GM21381 (cell line): ENCODE data around the gene TXNRD1.
"Not testable (repeated sequence)": the region's sequence is repeated elsewhere in the genome, so short reads cannot be mapped to it uniquely, and the experiment has no call there.

Experiments
- ATAC-seq: cut with Tn5 transposase; IDR thresholded peaks from one replicate; pipeline ENCODE4 v1.9.1; 2021; ENCODE audit warnings: mild to moderate bottlenecking, moderate library complexity; ENCODE audit not compliant: unreplicated experiment

Gene TXNRD1

DNA sequence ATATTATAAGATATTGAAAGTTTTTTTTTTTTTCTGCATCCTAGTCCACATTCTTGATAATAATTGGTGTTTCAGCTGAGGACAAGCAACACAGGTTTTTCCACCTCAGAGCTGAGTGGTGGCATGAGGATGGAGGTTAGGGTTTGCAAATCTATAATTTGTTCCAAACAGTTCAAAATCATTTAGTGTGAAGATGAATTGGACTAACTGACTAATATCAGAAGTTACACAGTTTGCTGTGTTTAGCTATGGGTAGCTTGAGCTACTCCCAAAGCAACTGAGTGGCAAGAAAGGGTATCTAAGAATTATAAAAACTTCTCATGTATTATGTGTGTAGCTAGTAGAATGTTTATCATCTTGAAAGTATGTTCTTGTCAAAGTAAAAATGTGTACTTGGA, 105.0 kb downstream of the TXNRD1 start:
- no peak for ATAC-seq

GRCh38 chr12:104321949-104322348, 106.4 kb downstream of the TXNRD1 start:
- no peak for ATAC-seq

DNA sequence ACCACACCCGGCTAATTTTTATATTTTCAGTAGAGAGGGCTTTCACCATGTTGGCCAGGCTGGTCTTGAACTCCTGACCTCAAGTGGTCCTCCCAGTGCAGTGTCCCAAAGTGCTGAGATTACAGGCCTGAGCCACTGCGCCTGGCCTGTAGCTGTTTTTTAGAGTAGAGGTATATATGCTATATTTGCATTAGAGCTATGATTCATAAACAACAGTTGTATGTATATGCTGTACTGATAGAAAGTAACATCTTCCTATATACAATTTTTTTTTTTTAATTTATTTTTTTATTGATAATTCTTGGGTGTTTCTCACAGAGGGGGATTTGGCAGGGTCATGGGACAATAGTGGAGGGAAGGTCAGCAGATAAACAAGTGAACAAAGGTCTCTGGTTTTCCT, 107.0 kb downstream of the TXNRD1 start:
- not testable (repeated sequence) for ATAC-seq

- no peak for ATAC-seq
These were observed 108.3 kb downstream of the TXNRD1 start for GRCh38 chr12:104323899-104324298.

DNA sequence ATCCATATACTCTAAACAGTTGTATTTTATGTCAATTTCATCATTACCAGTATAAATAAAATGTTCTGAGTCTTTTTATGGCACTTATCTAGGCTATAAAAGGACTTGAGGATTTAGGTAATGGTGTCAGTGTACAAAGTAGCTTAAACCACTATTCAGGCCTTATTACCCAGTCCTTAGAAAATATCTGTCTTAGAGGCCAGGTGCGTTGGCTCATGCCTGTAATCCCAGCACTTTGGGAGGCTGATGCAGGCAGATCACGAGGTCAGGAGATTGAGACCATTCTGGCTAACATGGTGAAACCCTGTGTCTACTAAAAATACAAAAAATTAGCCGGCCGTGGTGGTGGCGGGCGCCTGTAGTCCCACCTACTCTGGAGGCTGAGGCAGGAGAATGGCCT, 112.7 kb downstream of the TXNRD1 start:
- ATAC-seq = not testable (repeated sequence)

- no peak for ATAC-seq
These were observed 113.2 kb downstream of the TXNRD1 start for GRCh38 chr12:104328790-104329189.

DNA sequence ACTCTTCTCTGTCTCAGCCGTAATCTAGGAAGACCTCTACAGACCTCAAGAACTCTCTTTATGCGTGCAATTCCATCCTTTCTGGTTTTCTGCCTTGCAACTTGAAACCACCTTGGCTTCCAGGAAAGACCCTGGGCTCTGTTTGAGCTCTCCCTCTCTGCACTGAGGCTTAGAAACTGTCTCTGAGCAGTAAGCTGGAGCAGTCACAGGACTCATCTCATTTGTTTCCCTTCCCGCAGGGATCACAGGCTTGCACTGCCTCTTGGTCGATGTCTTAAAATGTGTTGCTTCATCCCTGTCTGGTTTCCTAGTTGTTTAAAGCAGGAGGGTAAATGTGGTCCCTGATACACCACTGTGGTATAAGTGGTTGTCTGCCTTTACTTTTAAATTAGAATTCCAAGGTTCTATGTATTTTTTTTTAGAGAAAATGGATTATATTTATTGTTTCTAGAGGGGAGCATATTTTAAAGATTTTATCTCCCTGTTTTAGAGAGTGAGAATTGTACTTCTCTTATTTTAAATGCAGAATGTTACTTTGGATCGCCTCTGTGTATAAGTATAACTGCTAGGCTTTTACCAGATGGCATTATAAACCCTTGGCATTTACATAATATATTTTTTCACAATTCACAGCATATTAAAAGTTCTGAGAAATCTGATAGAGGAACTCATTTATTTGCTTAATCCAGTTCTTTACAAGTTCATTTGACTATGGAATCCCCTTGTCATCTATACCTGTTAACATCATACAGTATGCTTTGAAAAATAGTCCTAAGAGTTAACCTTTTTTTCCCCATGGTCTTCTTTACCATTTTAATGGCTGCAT, 114.3 kb downstream of the TXNRD1 start:
- no peak for ATAC-seq

- no peak for ATAC-seq
These were observed 115.8 kb downstream of the TXNRD1 start for GRCh38 chr12:104331376-104331775.

GRCh38 chr12:104332273-104332672, 116.7 kb downstream of the TXNRD1 start:
- ATAC-seq = not testable (repeated sequence)

- no peak for ATAC-seq
These were observed 118.2 kb downstream of the TXNRD1 start for GRCh38 chr12:104333692-104334255.

DNA sequence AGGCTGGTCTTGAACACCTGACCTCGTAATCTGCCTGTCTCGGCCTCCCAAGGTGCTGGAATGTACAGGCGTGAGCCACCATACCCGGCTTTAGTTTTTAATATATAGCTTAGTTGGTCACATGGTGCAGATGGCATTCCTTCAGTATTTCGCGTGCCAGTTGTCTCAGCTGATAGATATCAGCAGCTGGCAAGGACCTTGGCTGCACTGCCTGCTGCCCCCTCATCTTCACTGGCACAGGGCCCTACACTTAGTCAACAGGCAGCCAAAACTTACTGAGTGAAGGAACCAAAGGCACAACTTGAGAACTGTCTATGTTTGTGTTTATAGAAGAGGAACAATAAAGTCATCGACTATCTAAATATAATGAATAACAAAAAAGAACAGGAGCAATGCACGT, 119.0 kb downstream of the TXNRD1 start:
- ATAC-seq = no peak

DNA sequence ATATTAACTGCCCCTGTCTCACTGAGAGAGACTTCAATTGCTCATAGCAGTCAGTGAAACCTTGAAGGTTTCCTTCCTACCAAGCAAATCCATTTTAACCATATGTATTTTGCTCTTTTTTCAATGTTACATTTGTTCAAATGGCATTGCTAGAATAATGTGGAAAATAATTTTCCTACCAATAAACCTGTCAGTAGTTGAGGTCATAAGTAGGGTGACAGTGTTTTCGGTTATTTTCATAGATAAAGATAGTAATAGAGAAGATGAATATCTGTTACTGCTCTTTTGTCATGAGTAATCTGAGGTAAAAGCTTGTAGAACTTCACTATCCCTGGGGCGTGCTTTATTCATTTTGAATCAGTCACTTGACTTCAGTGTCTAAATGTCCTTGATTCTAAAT, 120.5 kb downstream of the TXNRD1 start:
- ATAC-seq = no peak

GRCh38 chr12:104337030-104337558, 121.5 kb downstream of the TXNRD1 start:
- ATAC-seq = no peak

GRCh38 chr12:104339663-104340062, 124.1 kb downstream of the TXNRD1 start:
- ATAC-seq = no peak

DNA sequence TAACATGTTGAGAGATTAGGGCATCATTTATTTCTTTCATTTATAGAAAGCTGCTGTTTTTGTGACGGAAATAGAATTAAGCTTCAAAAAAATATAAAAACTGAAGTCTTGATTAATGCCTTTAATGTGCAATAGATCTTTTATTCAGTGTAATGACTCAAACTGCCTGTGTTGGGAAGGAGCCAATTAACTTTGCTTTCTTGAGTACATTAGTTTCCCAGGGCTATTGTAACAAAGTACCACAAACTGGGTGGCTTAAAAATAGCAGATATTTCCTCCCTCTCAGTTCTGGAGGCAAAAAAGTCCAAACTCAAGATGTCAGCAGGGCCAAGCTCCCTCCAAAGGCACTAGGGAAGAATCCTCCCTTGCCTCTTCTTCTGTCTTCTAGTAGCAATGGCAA, 124.6 kb downstream of the TXNRD1 start:
- no peak for ATAC-seq

DNA sequence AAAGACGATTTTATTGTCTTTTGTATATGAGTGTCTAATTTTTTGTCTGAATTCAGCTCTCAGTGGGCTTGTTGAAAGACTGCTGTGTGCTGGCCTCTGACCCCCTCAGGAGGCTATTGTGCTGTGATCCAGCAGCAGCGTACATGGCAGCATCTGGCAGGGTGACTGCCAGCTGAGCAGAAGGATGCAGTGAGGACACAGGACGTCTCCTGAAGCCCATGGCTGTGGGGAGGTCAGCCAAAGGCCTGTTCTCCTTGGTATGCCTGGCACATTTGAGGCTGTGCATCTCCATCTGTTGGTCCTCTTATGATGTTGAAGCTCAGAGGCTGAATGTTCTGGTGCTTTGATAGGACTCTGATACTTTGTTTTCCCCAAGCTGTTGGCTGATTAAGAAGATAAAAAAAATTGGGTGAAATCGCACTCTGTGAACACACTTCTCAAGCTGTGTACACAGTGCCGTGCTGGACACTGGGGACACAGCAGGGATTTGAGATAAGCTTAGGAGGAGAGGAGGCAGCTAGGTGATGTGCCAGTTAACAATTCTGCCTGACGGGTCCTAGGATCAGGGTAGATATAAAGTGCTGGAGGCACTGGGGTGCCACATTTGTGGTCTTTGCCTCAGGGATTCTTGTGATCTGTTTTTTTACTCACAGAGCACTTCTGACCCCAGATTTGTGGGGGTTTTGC, 125.5 kb downstream of the TXNRD1 start:
- no peak for ATAC-seq

GRCh38 chr12:104342147-104342546, 126.6 kb downstream of the TXNRD1 start:
- no peak for ATAC-seq

GRCh38 chr12:104342635-104343249, 127.2 kb downstream of the TXNRD1 start:
- no peak for ATAC-seq

- ATAC-seq = no peak
These were observed 129.1 kb downstream of the TXNRD1 start for GRCh38 chr12:104344682-104345081.

- no peak for ATAC-seq
These were observed 129.9 kb downstream of the TXNRD1 start for GRCh38 chr12:104345234-104346066.
